Neutrophil (primary cell): ENCODE measurements around the gene RASGRF1.
"Not testable (repeated sequence)": the region's sequence is repeated elsewhere in the genome, so short reads cannot be mapped to it uniquely, and the experiment has no call there.

ENCODE experiments used
- H3K27ac ChIP-seq: fragments of 200-600 bp; sonication (generic); 2 replicates; pipeline ENCODE4 v1.5.1; 2016; ENCODE audit warnings: mild to moderate bottlenecking, moderate library complexity
- H3K27me3 ChIP-seq: fragments of 200-600 bp; sonication (generic); 2 replicates; pipeline ENCODE4 v1.6.0; 2016; ENCODE audit warnings: mild to moderate bottlenecking
- H3K36me3 ChIP-seq: fragments of 200-600 bp; sonication (generic); 2 replicates; pipeline ENCODE4 v1.5.1; 2017
- H3K4me1 ChIP-seq, 2 experiments: fragments of 200-600 bp in 1 of 2; sonication (generic) in 1 of 2; 1 replicate in 1 of 2; 2 replicates in 1 of 2; pipeline versions ENCODE4 v1.5.1 to v1.6.1; 2013 to 2016; ENCODE audit warnings: low read depth in 1 of 2, low read length in 1 of 2, mild to moderate bottlenecking in 1 of 2, moderate library complexity in 1 of 2; ENCODE audit not compliant: control insufficient read depth in 1 of 2, insufficient read depth in 1 of 2
- H3K4me3 ChIP-seq, 2 experiments: fragments of 200-600 bp in 1 of 2; sonication (generic) in 1 of 2; 1 replicate in 1 of 2; 2 replicates in 1 of 2; pipeline ENCODE4 v1.5.1; 2013 to 2016; ENCODE audit warnings: low read depth in 1 of 2, low read length in 1 of 2, mild to moderate bottlenecking in 1 of 2, moderate library complexity in 1 of 2
- H3K9me3 ChIP-seq: fragments of 200-600 bp; sonication (generic); 2 replicates; pipeline ENCODE4 v1.5.1; 2016
- CTCF ChIP-seq: fragments of 200-600 bp; sonication (generic); IDR thresholded peaks from 2 replicates; pipeline ENCODE4 v1.5.1; 2016; ENCODE audit warnings: antibody characterized with exemption

Gene RASGRF1

GRCh38 chr15:79113831-79114230 lies 23.3 kb upstream of the RASGRF1 start:
- Histone ChIP-seq H3K36me3 (no peaks in the 10 kb centered on the region), H3K4me3 (no peak overlapping the region), H3K9me3 (no peaks in the 10 kb centered on the region)

GRCh38 chr15:79111404-79111803 lies 20.8 kb upstream of the RASGRF1 start:
- peaks cover 52% of the 10 kb centered on the region for H3K27me3 ChIP-seq
- not testable (repeated sequence) for H3K4me1 ChIP-seq, H3K36me3 ChIP-seq, H3K4me3 ChIP-seq, H3K9me3 ChIP-seq, H3K27ac ChIP-seq

More at GRCh38 chr15:79113831-79114230, 23.3 kb upstream of the RASGRF1 start:
- Histone ChIP-seq H3K27me3 (peaks cover 36% of the 10 kb centered on the region), H3K4me1 (no peaks in the 10 kb centered on the region), H3K27ac (no peak overlapping the region)
- no peak for TF ChIP-seq CTCF

GRCh38 chr15:79105141-79105540 lies 14.6 kb upstream of the RASGRF1 start:
- H3K36me3 ChIP-seq: no peaks in the 10 kb centered on the region
- peaks cover 84% of the 10 kb centered on the region for H3K27me3 ChIP-seq
- no peak overlapping the region for H3K27ac ChIP-seq
- no peak for TF ChIP-seq CTCF
- no peaks in the 10 kb centered on the region for H3K4me1 ChIP-seq
- H3K9me3 ChIP-seq: no peaks in the 10 kb centered on the region
- H3K4me3 ChIP-seq: no peak overlapping the region

- no peaks in the 10 kb centered on the region for H3K36me3 ChIP-seq
- TF ChIP-seq CTCF: no peak
- no peak overlapping the region for H3K27ac ChIP-seq
- H3K27me3 ChIP-seq: peaks cover 86% of the 10 kb centered on the region
- H3K4me1 ChIP-seq: no peaks in the 10 kb centered on the region
- H3K9me3 ChIP-seq: no peaks in the 10 kb centered on the region
- no peak overlapping the region for H3K4me3 ChIP-seq
Measured at GRCh38 chr15:79102595-79102994, 12.0 kb upstream of the RASGRF1 start.

- Histone ChIP-seq H3K36me3 (no peaks in the 10 kb centered on the region), H3K4me1 (no peaks in the 10 kb centered on the region), H3K9me3 (no peaks in the 10 kb centered on the region), H3K27ac (no peak overlapping the region), H3K27me3 (peaks cover 86% of the 10 kb centered on the region), H3K4me3 (no peak overlapping the region)
- no peak for TF ChIP-seq CTCF
Measured at GRCh38 chr15:79101866-79102581, 11.4 kb upstream of the RASGRF1 start.

- Histone ChIP-seq H3K9me3 (no peaks in the 10 kb centered on the region), H3K36me3 (no peaks in the 10 kb centered on the region), H3K4me1 (no peaks in the 10 kb centered on the region), H3K27me3 (peaks cover 89% of the 10 kb centered on the region), H3K4me3 (no peak overlapping the region), H3K27ac (no peak overlapping the region)
- TF ChIP-seq CTCF: no peak
Measured at GRCh38 chr15:79099692-79100091, 9.1 kb upstream of the RASGRF1 start.
